ENCODE data around the gene ABO. TPM values are rescaled to one million over a fixed set of nuclear protein-coding genes. Genes with fewer than 3 reads are reported as not detected.
"Not testable (repeated sequence)": the region's sequence is repeated elsewhere in the genome, so short reads cannot be mapped to it uniquely, and the experiment has no call there.

Gene ABO
- total RNA-seq, 1 donor from 2014 or later: 4.8 TPM

- Histone ChIP-seq H3K4me1 (no peaks in the 10 kb centered on the region), H3K4me3 (no peak overlapping the region), H3K36me3 (no peaks in the 10 kb centered on the region), H3K27ac (no peak overlapping the region), H3K9me3 (no peaks in the 10 kb centered on the region), H3K27me3 (no peaks in the 10 kb centered on the region)
- intact Hi-C loops (cut with DNase I): no loop called here
- DNase-seq (ENCODE audit: low spot score in 2 of 2): no peak
- no peak for TF ChIP-seq CTCF (IDR thresholded peaks at IDR 0.05)
These were observed 26.5 kb upstream of the ABO start for GRCh38 chr9:133301253-133302230.

- H3K9me3 ChIP-seq; intact Hi-C loops (cut with DNase I); H3K36me3 ChIP-seq; H3K27ac ChIP-seq; H3K4me3 ChIP-seq; H3K4me1 ChIP-seq; DNase-seq (ENCODE audit: low spot score in 2 of 2); H3K27me3 ChIP-seq: not testable (repeated sequence)
These were observed 25.0 kb upstream of the ABO start for GRCh38 chr9:133299996-133300395.

- Histone ChIP-seq H3K27me3 (no peaks in the 10 kb centered on the region), H3K4me3 (no peak overlapping the region), H3K9me3 (no peaks in the 10 kb centered on the region), H3K27ac (no peak overlapping the region), H3K4me1 (no peaks in the 10 kb centered on the region), H3K36me3 (no peaks in the 10 kb centered on the region)
- no peak for DNase-seq (ENCODE audit: low spot score in 2 of 2)
- TF ChIP-seq CTCF (IDR thresholded peaks at IDR 0.05): no peak
- intact Hi-C loops (cut with DNase I): no loop called here
These were observed 19.3 kb upstream of the ABO start for GRCh38 chr9:133294257-133294656.

GRCh38 chr9:133290751-133291302 lies 15.8 kb upstream of the ABO start:
- DNase-seq (ENCODE audit: low spot score in 2 of 2): no peak
- Histone ChIP-seq H3K4me3 (no peak overlapping the region), H3K27ac (no peak overlapping the region), H3K27me3 (no peaks in the 10 kb centered on the region), H3K9me3 (no peaks in the 10 kb centered on the region), H3K36me3 (no peaks in the 10 kb centered on the region), H3K4me1 (no peaks in the 10 kb centered on the region)
- intact Hi-C loops (cut with DNase I): no loop called here
- no peak for TF ChIP-seq CTCF (IDR thresholded peaks at IDR 0.05)

- TF ChIP-seq CTCF (IDR thresholded peaks at IDR 0.05): no peak
- DNase-seq (ENCODE audit: low spot score in 2 of 2): no peak
- Histone ChIP-seq H3K27ac (no peak overlapping the region), H3K4me1 (no peaks in the 10 kb centered on the region), H3K4me3 (no peak overlapping the region), H3K27me3 (no peaks in the 10 kb centered on the region), H3K36me3 (no peaks in the 10 kb centered on the region), H3K9me3 (no peaks in the 10 kb centered on the region)
- intact Hi-C loops (cut with DNase I): no loop called here
These were observed 11.5 kb upstream of the ABO start for GRCh38 chr9:133286523-133286922.

GRCh38 chr9:133285252-133285775 lies 10.3 kb upstream of the ABO start:
- DNase-seq (ENCODE audit: low spot score in 2 of 2): no peak
- Histone ChIP-seq H3K36me3 (no peaks in the 10 kb centered on the region), H3K9me3 (no peaks in the 10 kb centered on the region), H3K4me1 (no peaks in the 10 kb centered on the region), H3K27me3 (no peaks in the 10 kb centered on the region), H3K4me3 (no peak overlapping the region), H3K27ac (no peak overlapping the region)
- no peak for TF ChIP-seq CTCF (IDR thresholded peaks at IDR 0.05)
- intact Hi-C loops (cut with DNase I): no loop called here

Data from ascending aorta (tissue), 2 donors.